ENCODE results near the gene HGD. TPM values are rescaled to one million over a fixed set of nuclear protein-coding genes. Genes with fewer than 3 reads are reported as not detected.
A peak's percentile ranks its signal among the peaks of the same experiment; 100 is the strongest.

HGD gene
- total and polyA plus RNA-seq, 12 donors = 0.32 to 2.2 (median 0.72) TPM; not detected in 1

GRCh38 chr3:120705884-120706582 is 24.0 kb upstream of the HGD start:
- no peaks in the 10 kb centered on the region for H3K4me1 ChIP-seq (replicated peaks in 1 of 2)
- H3K9me3 ChIP-seq (replicated peaks in 1 of 3) = no peaks in the 10 kb centered on the region
- WGBS, 4 donors = 77 to 86% (median 83%) methylated on average over 5 of the region's 5 CpGs
- H3K27me3 ChIP-seq = no peaks in the 10 kb centered on the region
- peak in 1 of 7 donors; percentile 56 for DNase-seq
- H3K27ac ChIP-seq = no peak overlapping the region
- H3K36me3 ChIP-seq (replicated peaks in 1 of 2) = no peaks in the 10 kb centered on the region
- no peak overlapping the region for H3K4me3 ChIP-seq
- intact Hi-C loops (cut with DNase I) = no loop called here
- TF ChIP-seq POLR2A (IDR thresholded peaks at IDR 0.05) (no peak), CTCF (IDR thresholded peaks at IDR 0.05) (no peak)

DNA sequence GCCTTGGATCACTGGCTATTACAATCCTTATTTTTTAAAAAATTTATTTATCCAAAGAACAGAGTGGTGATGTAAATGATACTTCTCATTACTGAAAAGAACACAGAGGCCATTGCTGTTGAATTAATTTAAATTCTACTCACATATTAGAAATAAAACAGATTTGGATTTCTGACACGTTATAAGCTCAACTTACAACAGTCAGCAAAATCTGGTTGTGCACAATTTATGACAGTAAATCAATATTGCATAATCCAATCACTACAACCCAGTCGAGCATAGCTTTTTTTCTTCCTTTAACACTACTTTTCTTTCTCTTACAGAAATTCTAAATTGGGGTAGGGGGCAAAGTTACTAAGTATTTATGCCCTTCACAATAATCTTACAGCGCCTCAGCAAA is 17.3 kb upstream of the HGD start:
- Histone ChIP-seq H3K27me3 (no peaks in the 10 kb centered on the region), H3K36me3 (replicated peaks in 1 of 2) (no peaks in the 10 kb centered on the region), H3K9me3 (replicated peaks in 1 of 3) (no peaks in the 10 kb centered on the region), H3K27ac (no peak overlapping the region), H3K4me1 (replicated peaks in 1 of 2) (peaks cover 4 to 12% of the 10 kb centered on the region in 2 donors), H3K4me3 (no peak overlapping the region)
- intact Hi-C loops (cut with DNase I) = no loop called here
- DNase-seq = no peak
- no peak for TF ChIP-seq CTCF (IDR thresholded peaks at IDR 0.05)
- no peak for TF ChIP-seq POLR2A (IDR thresholded peaks at IDR 0.05)
- 58 to 67% (median 61%) methylated on average over 3 of the region's 3 CpGs for WGBS, 4 donors

DNA sequence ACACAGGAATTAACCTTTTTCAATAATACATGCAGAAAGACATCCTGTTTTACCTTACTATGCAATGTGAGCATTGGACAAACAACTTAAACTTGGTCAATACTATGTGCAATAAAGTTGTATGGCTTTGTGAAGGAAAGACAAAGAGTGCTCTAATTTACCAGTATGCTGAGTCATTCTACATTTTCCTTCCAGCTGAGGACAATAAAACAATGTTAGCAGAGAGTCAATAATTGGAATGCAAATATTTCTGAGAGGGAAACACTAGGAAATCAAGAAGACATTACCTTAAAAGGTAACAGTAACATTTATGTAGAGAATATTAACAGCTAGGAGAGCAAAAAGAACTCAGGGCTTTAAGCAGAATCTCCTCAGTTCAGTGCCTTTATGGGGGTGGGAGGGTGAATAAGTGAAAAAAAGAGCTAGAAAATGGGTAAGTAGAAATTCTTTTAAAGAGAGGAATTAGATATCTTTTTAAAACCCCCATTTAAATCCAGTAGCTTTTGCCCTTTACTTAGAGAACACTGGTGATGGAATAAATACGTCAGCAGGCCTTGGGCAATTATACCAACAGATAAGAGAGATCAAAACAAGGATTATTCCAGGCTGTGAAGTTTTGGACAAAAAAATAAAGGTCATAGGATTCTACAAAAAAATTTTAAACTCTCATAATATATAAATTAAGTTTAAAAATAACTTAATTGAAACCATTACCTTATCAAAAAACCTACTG is 11.6 kb upstream of the HGD start:
- TF ChIP-seq POLR2A (IDR thresholded peaks at IDR 0.05) (no peak), CTCF (IDR thresholded peaks at IDR 0.05) (no peak)
- Histone ChIP-seq H3K4me3 (no peak overlapping the region), H3K9me3 (replicated peaks in 1 of 3) (no peaks in the 10 kb centered on the region), H3K27ac (peak overlapping the region; percentile 61 to 90 (median 89)), H3K27me3 (no peaks in the 10 kb centered on the region), H3K4me1 (replicated peaks in 1 of 2) (peaks cover 17 to 24% of the 10 kb centered on the region in 2 donors), H3K36me3 (replicated peaks in 1 of 2) (no peaks in the 10 kb centered on the region)
- peak; percentile 30 to 78 (median 68) for DNase-seq
- intact Hi-C loops (cut with DNase I) = no loop called here
- WGBS, 4 donors = 42 to 50% (median 46%) methylated on average over 1 of the region's 1 CpG

- intact Hi-C loops (cut with DNase I) = no loop called here
- TF ChIP-seq POLR2A (IDR thresholded peaks at IDR 0.05) = no peak
- TF ChIP-seq CTCF (IDR thresholded peaks at IDR 0.05) = no peak
- Histone ChIP-seq H3K4me1 (replicated peaks in 1 of 2) (peaks cover 14 to 18% of the 10 kb centered on the region in 2 donors), H3K27ac (no peak overlapping the region), H3K4me3 (no peak overlapping the region), H3K27me3 (no peaks in the 10 kb centered on the region), H3K36me3 (replicated peaks in 1 of 2) (no peaks in the 10 kb centered on the region), H3K9me3 (replicated peaks in 1 of 3) (no peaks in the 10 kb centered on the region)
- DNase-seq = no peak
- 86 to 94% (median 91%) methylated on average over 3 of the region's 3 CpGs for WGBS, 4 donors
These were observed 7.4 kb upstream of the HGD start for GRCh38 chr3:120689395-120689794.
